Suprapubic skin (tissue), 4 donors: ENCODE data around the gene MTA3.

Source experiments
- EP300 ChIP-seq: sonication (generic); formaldehyde crosslinking; IDR thresholded peaks from one replicate; pipeline ENCODE4 v1.6.1; 2017; ENCODE audit warnings: antibody characterized with exemption
- POLR2A ChIP-seq, 2 donors: fragments of 450-650 bp; IDR thresholded peaks; one replicate each; pipeline ENCODE4 v1.6.1; 2017; ENCODE audit warnings: antibody characterized with exemption in 2 of 2, mild to moderate bottlenecking in 2 of 2, moderate library complexity in 2 of 2
- POLR2AphosphoS5 ChIP-seq, 3 donors: sonication (generic); formaldehyde crosslinking; IDR thresholded peaks; one replicate each; pipeline ENCODE4 v1.6.1; 2017; ENCODE audit warnings: antibody characterized with exemption in 3 of 3
- TF ChIP-seq, protein P1 (sequence below), 2 donors: fragments of 200-600 bp in 1 of 2; fragments of 450-650 bp in 1 of 2; sonication (generic) in 1 of 2; IDR thresholded peaks; one replicate each; pipeline ENCODE4 v1.5.1; 2016 to 2019; ENCODE audit warnings: antibody characterized with exemption in 2 of 2, mild to moderate bottlenecking in 1 of 2, moderate library complexity in 1 of 2

DNA sequence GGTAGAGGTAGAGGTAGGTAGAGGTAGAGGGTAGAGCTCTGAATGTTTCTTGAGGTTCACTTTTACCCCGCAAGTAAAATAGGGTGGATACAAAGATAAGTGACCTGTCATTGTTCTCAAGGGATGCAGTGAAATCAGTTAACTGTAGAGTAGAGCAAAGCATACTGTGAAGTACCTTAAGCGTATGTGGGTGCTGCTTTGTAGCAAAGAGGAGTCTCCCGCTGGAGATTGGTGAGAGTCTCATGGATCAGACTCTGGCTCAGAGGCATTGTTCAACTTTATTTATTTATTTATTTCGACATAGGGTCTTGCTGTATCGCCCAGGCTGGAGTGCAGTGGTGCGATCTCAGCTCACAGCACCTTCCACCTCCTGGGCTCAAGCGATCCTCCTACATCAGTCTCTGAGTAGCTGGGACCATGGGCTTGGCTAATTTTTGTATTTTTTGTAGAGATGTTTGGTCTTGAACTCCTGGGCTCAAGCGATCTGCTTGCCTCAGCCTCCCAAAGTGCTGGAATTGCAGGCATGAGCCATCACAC is 38.7 kb downstream of the MTA3 start:
- TF ChIP-seq, protein P1, sequence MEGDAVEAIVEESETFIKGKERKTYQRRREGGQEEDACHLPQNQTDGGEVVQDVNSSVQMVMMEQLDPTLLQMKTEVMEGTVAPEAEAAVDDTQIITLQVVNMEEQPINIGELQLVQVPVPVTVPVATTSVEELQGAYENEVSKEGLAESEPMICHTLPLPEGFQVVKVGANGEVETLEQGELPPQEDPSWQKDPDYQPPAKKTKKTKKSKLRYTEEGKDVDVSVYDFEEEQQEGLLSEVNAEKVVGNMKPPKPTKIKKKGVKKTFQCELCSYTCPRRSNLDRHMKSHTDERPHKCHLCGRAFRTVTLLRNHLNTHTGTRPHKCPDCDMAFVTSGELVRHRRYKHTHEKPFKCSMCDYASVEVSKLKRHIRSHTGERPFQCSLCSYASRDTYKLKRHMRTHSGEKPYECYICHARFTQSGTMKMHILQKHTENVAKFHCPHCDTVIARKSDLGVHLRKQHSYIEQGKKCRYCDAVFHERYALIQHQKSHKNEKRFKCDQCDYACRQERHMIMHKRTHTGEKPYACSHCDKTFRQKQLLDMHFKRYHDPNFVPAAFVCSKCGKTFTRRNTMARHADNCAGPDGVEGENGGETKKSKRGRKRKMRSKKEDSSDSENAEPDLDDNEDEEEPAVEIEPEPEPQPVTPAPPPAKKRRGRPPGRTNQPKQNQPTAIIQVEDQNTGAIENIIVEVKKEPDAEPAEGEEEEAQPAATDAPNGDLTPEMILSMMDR (IDR thresholded peaks at IDR 0.05), result no peak
- TF ChIP-seq POLR2AphosphoS5 (IDR thresholded peaks at IDR 0.05) (no peak), POLR2A (IDR thresholded peaks at IDR 0.05) (no peak), EP300 (no peak)
